Hepatocyte (in vitro differentiated cells): ENCODE measurements around the gene SLC5A10. TPM values are rescaled to one million over a fixed set of nuclear protein-coding genes. Genes with fewer than 3 reads are reported as not detected.

Experiments
- DNase-seq: peaks from one replicate; pipeline ENCODE4 v3.0.0-alpha.2; 2016; ENCODE audit warnings: low spot score
- H2AFZ ChIP-seq: fragments of 200-600 bp; sonication (generic); 2 replicates; pipeline ENCODE4 v1.6.0; 2016; ENCODE audit warnings: antibody characterized with exemption, mild to moderate bottlenecking
- H3K27ac ChIP-seq: fragments of 200-600 bp; sonication (generic); 2 replicates; pipeline ENCODE4 v1.5.1; 2016; ENCODE audit warnings: mild to moderate bottlenecking
- H3K27me3 ChIP-seq: fragments of 200-600 bp; sonication (generic); 2 replicates; pipeline ENCODE4 v1.6.1; 2016
- H3K36me3 ChIP-seq: fragments of 200-600 bp; sonication (generic); replicated peaks from 2 replicates; pipeline ENCODE4 v1.5.1; 2016; ENCODE audit warnings: low read depth; ENCODE audit not compliant: insufficient read depth
- H3K4me1 ChIP-seq: fragments of 200-600 bp; sonication (generic); 2 replicates; pipeline ENCODE4 v1.5.1; 2016; ENCODE audit warnings: mild to moderate bottlenecking, moderate library complexity; ENCODE audit not compliant: insufficient read depth
- H3K4me2 ChIP-seq: fragments of 200-600 bp; sonication (generic); 2 replicates; pipeline ENCODE4 v1.6.0; 2016
- H3K4me3 ChIP-seq: fragments of 200-600 bp; sonication (generic); 2 replicates; pipeline ENCODE4 v1.5.1; 2016; ENCODE audit warnings: mild to moderate bottlenecking
- H3K79me2 ChIP-seq: fragments of 200-600 bp; sonication (generic); 2 replicates; pipeline ENCODE4 v1.6.0; 2017; ENCODE audit warnings: mild to moderate bottlenecking
- H3K9me2 ChIP-seq: fragments of 200-600 bp; sonication (generic); replicated peaks from 2 replicates; pipeline ENCODE4 v1.6.0; 2017; ENCODE audit warnings: mild to moderate bottlenecking; ENCODE audit not compliant: insufficient read depth
- H3K9me3 ChIP-seq: fragments of 200-600 bp; sonication (generic); 2 replicates; pipeline ENCODE4 v1.5.1; 2016; ENCODE audit warnings: low read depth, mild to moderate bottlenecking
- H4K20me1 ChIP-seq: fragments of 200-600 bp; sonication (generic); 2 replicates; pipeline ENCODE4 v1.6.0; 2016; ENCODE audit warnings: mild to moderate bottlenecking; ENCODE audit not compliant: insufficient read depth, poor library complexity, severe bottlenecking
- EZH2 ChIP-seq: fragments of 200-600 bp; sonication (generic); IDR thresholded peaks from 2 replicates; pipeline ENCODE4 v1.6.1; 2016; ENCODE audit warnings: antibody characterized with exemption, mild to moderate bottlenecking, borderline replicate concordance
- EZH2phosphoT487 ChIP-seq: fragments of 200-600 bp; sonication (generic); IDR thresholded peaks from one replicate; pipeline ENCODE4 v1.6.1; 2018; ENCODE audit warnings: antibody characterized with exemption, mild to moderate bottlenecking, low read depth, moderate library complexity; ENCODE audit not compliant: unreplicated experiment, severe bottlenecking
- WGBS: methylation state at CpG from one replicate; pipeline ENCODE4 v1.1.6; 2016; ENCODE audit warnings: low lambda C conversion rate; ENCODE audit errors: missing lambda C conversion rate; 5-methylcytosine and 5-hydroxymethylcytosine counted together
- polyA plus RNA-seq: library from polyadenylated mRNA; unstranded; fragments of >200 nt; fragmentation: Nextera tagmentation; extraction: Ambion mirVana; gene quantifications from 2 replicates; pipeline ENCODE4 v1.2.1, GENCODE V29; 2016
- total RNA-seq: library from RNA; depleted of rRNA; stranded (reverse); fragments of >200 nt; gene quantifications from 2 replicates; pipeline ENCODE4 v1.2.3, GENCODE V29; 2014
- TF ChIP-seq, protein P1 (sequence below): fragments of 200-600 bp; sonication (generic); IDR thresholded peaks from 2 replicates; pipeline ENCODE4 v1.5.1; 2016; ENCODE audit warnings: antibody characterized with exemption, mild to moderate bottlenecking; ENCODE audit not compliant: poor library complexity

The SLC5A10 gene
- total and polyA plus RNA-seq, 2 experiments from 2014 or later = 0.22 TPM; not detected in 1

DNA sequence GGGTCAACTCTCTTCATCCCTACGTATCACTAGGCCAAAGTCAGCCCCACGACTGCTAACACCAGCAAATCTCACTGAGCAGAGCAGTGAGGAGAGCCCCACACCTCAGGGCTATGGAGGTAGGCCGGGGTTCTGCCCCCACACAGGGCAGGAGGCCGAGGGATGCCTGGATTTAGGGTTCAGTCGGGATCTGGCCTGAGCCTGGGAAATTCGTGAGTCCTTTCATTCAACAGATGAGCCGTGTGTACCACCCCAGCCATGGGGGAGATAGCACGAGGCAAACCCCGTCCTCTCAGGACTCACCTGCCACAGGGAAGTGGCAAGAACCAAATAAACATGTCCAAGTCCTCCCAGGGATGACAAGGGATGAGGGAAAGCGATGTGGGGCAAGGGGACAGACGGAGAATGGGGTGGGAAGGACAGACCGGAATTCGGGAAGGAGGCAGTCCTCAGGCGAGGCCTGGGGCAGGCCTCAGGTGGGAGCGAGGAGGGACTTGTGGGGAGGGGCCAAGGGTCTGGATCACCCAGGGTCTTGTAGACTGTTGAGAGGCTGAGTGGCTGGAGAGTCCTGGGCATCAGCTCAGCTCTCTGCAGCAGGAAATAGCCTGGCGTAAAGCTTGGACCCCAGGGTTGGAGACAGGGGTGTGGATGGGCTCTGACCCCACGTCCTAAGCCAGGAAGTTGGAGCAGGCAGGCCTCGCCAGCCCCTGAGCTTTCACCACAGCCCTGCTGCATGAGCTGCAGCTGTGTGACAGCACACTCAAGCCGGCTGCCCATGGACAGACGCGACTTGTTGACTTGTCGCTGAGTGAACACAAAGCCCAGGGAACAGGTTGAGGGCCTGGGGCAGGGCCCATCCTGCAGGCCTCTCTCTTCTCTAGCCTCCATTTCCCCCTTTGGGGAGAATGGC is 60.5 kb downstream of the SLC5A10 start:
- H3K9me3 ChIP-seq = no peaks in the 10 kb centered on the region
- H3K9me2 ChIP-seq = no peaks in the 10 kb centered on the region
- peaks cover 7% of the 10 kb centered on the region for H3K4me1 ChIP-seq
- H3K36me3 ChIP-seq = no peaks in the 10 kb centered on the region
- TF ChIP-seq EZH2 = no peak
- no peak for TF ChIP-seq EZH2phosphoT487
- TF ChIP-seq, protein P1, sequence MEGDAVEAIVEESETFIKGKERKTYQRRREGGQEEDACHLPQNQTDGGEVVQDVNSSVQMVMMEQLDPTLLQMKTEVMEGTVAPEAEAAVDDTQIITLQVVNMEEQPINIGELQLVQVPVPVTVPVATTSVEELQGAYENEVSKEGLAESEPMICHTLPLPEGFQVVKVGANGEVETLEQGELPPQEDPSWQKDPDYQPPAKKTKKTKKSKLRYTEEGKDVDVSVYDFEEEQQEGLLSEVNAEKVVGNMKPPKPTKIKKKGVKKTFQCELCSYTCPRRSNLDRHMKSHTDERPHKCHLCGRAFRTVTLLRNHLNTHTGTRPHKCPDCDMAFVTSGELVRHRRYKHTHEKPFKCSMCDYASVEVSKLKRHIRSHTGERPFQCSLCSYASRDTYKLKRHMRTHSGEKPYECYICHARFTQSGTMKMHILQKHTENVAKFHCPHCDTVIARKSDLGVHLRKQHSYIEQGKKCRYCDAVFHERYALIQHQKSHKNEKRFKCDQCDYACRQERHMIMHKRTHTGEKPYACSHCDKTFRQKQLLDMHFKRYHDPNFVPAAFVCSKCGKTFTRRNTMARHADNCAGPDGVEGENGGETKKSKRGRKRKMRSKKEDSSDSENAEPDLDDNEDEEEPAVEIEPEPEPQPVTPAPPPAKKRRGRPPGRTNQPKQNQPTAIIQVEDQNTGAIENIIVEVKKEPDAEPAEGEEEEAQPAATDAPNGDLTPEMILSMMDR = no peak
- no peak overlapping the region for H3K4me3 ChIP-seq
- H3K27me3 ChIP-seq = no peaks in the 10 kb centered on the region
- no peaks in the 10 kb centered on the region for H3K79me2 ChIP-seq
- no peaks in the 10 kb centered on the region for H4K20me1 ChIP-seq
- H3K4me2 ChIP-seq = no peak overlapping the region
- WGBS = 92% methylated on average over 22 of the region's 22 CpGs
- no peak overlapping the region for H3K27ac ChIP-seq
- no peak overlapping the region for H2AFZ ChIP-seq
- no peak for DNase-seq

DNA sequence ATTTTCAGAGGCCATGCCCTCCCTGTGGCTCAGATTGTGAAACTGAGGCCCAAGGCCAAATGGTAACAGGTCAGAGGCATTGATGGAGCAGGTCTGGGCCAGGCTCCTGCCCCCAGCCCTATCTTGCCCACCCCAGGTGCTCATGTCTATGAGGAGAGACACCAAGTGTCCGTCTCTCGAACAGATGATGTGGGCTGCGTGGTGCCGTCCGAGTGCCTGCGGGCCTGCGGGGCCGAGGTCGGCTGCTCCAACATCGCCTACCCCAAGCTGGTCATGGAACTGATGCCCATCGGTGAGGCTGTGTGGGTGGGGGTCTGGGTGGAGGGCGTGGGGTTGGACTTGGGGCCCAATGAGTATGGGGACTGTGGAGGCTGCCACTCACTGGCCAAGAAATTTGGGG is 61.3 kb downstream of the SLC5A10 start:
- Histone ChIP-seq H3K27me3 (no peaks in the 10 kb centered on the region), H3K4me2 (no peak overlapping the region), H3K79me2 (no peaks in the 10 kb centered on the region), H2AFZ (no peak overlapping the region), H3K4me1 (peaks cover 7% of the 10 kb centered on the region), H3K9me2 (no peaks in the 10 kb centered on the region), H3K9me3 (no peaks in the 10 kb centered on the region), H3K4me3 (no peak overlapping the region), H4K20me1 (no peaks in the 10 kb centered on the region), H3K36me3 (no peaks in the 10 kb centered on the region), H3K27ac (no peak overlapping the region)
- DNase-seq = no peak
- TF ChIP-seq, protein P1 = no peak
- no peak for TF ChIP-seq EZH2
- TF ChIP-seq EZH2phosphoT487 = no peak
- WGBS = 99% methylated on average over 11 of the region's 12 CpGs

DNA sequence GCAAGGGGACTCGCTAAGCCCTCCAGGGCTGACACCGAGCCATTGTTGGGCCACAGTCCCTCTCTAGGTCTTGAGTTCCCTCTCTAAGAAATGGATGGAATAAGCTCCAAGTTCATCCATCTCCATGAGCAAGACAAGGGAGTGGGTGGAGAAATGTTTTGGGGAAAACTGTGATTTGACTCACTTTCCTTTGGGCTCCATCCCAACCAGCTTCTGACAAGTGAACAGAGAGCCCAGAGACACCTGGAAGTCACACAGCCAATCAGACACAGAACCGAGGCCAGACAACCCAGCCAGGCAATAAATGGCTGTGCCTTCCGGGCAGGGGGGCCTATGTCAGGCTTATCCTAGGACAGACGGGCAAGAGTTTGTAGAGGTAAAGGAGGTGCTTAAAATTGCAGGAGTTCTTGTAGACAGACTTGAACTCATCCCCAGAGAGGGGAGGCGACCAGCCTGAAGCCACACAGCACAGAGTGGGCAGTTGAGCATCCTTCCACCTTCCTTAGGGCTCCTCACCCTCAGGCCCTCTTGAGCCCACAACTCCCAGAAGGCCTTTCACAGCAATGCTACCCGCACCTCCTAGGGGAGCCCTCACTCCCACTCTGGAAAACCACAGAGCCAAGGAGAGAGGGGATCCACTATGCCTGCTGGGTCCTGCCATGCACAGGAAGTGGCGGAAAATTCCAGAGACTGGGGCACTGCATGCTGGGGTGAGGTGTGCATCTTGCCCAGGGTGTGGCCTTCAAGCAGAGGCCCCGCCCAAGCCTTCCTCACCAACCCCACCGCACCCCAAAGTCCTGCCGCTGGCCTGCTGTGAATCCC is 62.1 kb downstream of the SLC5A10 start:
- Histone ChIP-seq H3K9me2 (no peaks in the 10 kb centered on the region), H3K4me2 (no peak overlapping the region), H2AFZ (no peak overlapping the region), H3K36me3 (no peaks in the 10 kb centered on the region), H3K4me1 (peaks cover 7% of the 10 kb centered on the region), H3K27me3 (no peaks in the 10 kb centered on the region), H3K9me3 (no peaks in the 10 kb centered on the region), H3K27ac (no peak overlapping the region), H3K4me3 (no peak overlapping the region), H3K79me2 (no peaks in the 10 kb centered on the region), H4K20me1 (no peaks in the 10 kb centered on the region)
- DNase-seq = no peak
- TF ChIP-seq, protein P1 = no peak
- no peak for TF ChIP-seq EZH2phosphoT487
- TF ChIP-seq EZH2 = no peak
- WGBS = 92% methylated on average over 11 of the region's 11 CpGs
